Endothelial cell (in vitro differentiated cells): ENCODE results near the gene PPM1H. TPM values are rescaled to one million over a fixed set of nuclear protein-coding genes. Genes with fewer than 3 reads are reported as not detected.

Source experiments
- DNase-seq: peaks from one replicate; pipeline ENCODE4 v3.0.0; 2021; ENCODE audit warnings: low spot score
- H3K27ac Mint-ChIP-seq: one replicate; pipeline ENCODE4 v1.8.0; 2021; ENCODE audit warnings: mixed read lengths, inconsistent platforms; ENCODE audit not compliant: unreplicated experiment
- H3K27me3 Mint-ChIP-seq: one replicate; pipeline ENCODE4 v1.8.0; 2021; ENCODE audit warnings: mild to moderate bottlenecking, moderate library complexity, mixed read lengths, inconsistent platforms; ENCODE audit not compliant: unreplicated experiment
- H3K36me3 Mint-ChIP-seq: one replicate; pipeline ENCODE4 v1.8.0; 2021; ENCODE audit warnings: mild to moderate bottlenecking, low read depth, mixed read lengths, inconsistent platforms; ENCODE audit not compliant: unreplicated experiment
- H3K4me1 Mint-ChIP-seq: one replicate; pipeline ENCODE4 v1.8.0; 2021; ENCODE audit warnings: mild to moderate bottlenecking, mixed read lengths, inconsistent platforms; ENCODE audit not compliant: unreplicated experiment
- H3K4me3 Mint-ChIP-seq: one replicate; pipeline ENCODE4 v1.8.0; 2021; ENCODE audit warnings: mild to moderate bottlenecking, mixed read lengths, inconsistent platforms; ENCODE audit not compliant: unreplicated experiment
- H3K9me3 Mint-ChIP-seq: one replicate; pipeline ENCODE4 v1.8.0; 2021; ENCODE audit warnings: mixed read lengths, inconsistent platforms; ENCODE audit not compliant: unreplicated experiment
- total RNA-seq: library from RNA; stranded (reverse); fragmentation: NEBNext Ultra II Directional; extraction: Animal tissue kit (Norgen Biotek cat#: 25700); gene quantifications from one replicate; pipeline ENCODE4 v1.2.1, GENCODE V29; 2021; ENCODE audit not compliant: unreplicated experiment
- TF ChIP-seq, protein P1 (sequence below): fragments of 200-600 bp; sonication (generic); IDR thresholded peaks from one replicate; pipeline ENCODE4 v1.5.0; 2021; ENCODE audit warnings: antibody characterized with exemption; ENCODE audit not compliant: unreplicated experiment

Gene PPM1H
- total RNA-seq, 1 donor from 2014 or later = 71.8 TPM

DNA sequence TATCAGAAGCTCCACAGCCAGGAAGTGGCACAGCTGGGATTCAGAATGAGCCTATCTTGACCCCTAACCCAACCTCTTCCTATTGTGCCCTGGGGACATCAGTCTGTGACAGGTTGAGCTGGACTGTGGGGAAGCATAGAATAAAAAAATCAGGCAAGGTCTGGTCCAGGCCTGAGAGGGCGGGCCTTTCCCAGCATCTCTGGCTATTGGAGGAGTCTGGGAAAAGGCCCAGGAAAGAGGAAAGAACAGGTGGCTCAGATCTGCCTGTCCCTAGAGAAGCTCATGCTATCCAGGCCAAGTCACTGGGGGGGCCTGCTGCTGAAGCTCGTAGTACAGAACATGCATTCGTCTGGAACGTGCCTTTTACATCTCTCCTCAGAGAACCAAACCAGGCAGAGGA lies 100.5 kb downstream of the PPM1H start:
- TF ChIP-seq, protein P1, sequence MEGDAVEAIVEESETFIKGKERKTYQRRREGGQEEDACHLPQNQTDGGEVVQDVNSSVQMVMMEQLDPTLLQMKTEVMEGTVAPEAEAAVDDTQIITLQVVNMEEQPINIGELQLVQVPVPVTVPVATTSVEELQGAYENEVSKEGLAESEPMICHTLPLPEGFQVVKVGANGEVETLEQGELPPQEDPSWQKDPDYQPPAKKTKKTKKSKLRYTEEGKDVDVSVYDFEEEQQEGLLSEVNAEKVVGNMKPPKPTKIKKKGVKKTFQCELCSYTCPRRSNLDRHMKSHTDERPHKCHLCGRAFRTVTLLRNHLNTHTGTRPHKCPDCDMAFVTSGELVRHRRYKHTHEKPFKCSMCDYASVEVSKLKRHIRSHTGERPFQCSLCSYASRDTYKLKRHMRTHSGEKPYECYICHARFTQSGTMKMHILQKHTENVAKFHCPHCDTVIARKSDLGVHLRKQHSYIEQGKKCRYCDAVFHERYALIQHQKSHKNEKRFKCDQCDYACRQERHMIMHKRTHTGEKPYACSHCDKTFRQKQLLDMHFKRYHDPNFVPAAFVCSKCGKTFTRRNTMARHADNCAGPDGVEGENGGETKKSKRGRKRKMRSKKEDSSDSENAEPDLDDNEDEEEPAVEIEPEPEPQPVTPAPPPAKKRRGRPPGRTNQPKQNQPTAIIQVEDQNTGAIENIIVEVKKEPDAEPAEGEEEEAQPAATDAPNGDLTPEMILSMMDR = no peak
- Mint-ChIP-seq H3K4me3 (no peak overlapping the region), H3K4me1 (peaks cover 28% of the 10 kb centered on the region), H3K9me3 (no peaks in the 10 kb centered on the region), H3K36me3 (peaks cover 3% of the 10 kb centered on the region), H3K27ac (no peak overlapping the region), H3K27me3 (peaks cover 1% of the 10 kb centered on the region)
- no peak for DNase-seq

DNA sequence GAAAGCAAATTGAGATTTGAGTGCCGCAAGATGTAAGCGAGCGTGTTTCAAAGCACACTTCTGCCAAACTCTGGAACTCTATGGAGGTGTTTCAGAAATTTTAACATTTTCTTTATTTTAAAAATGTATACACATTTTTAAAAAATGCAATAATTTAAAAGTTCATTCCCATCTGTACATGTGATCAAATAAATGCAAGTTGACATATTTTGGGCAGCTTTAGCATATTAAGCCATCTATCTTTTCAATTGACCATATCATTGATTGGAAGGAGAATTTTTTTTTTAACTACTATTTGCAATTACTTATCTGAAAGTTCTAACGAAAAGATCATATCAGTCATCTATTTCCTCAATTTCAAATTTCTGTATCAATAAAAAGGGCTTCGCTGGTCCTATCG lies 101.3 kb downstream of the PPM1H start:
- no peak for DNase-seq
- no peak overlapping the region for H3K27ac Mint-ChIP-seq
- peaks cover 28% of the 10 kb centered on the region for H3K4me1 Mint-ChIP-seq
- peaks cover 1% of the 10 kb centered on the region for H3K27me3 Mint-ChIP-seq
- TF ChIP-seq, protein P1 = no peak
- H3K4me3 Mint-ChIP-seq = no peak overlapping the region
- H3K9me3 Mint-ChIP-seq = no peaks in the 10 kb centered on the region
- peaks cover 3% of the 10 kb centered on the region for H3K36me3 Mint-ChIP-seq

- peaks cover 1% of the 10 kb centered on the region for H3K27me3 Mint-ChIP-seq
- H3K9me3 Mint-ChIP-seq = no peaks in the 10 kb centered on the region
- TF ChIP-seq, protein P1 = no peak
- H3K4me3 Mint-ChIP-seq = no peak overlapping the region
- H3K4me1 Mint-ChIP-seq = peaks cover 28% of the 10 kb centered on the region
- no peak overlapping the region for H3K27ac Mint-ChIP-seq
- DNase-seq = no peak
- peaks cover 3% of the 10 kb centered on the region for H3K36me3 Mint-ChIP-seq
Observed at GRCh38 chr12:62832558-62832957, 102.4 kb downstream of the PPM1H start.

DNA sequence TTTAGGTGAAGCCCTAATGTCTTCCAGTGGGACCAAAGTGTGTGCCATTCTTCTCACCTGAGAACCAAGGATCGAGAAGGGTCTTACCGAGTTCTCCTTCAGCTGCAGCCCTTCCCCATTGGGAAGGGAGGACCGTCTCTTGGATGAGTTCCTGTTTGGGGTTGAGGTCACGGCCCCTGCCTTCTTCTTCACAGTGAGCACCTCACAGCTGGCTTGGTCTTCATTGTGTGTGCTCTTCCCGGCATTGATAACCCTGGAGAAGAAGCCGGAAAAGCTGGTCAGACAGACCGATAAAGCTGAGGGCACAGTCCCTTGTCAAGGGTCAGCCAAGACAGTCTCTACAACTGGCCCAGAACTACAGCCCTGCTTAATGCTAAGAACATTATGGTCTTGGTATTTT lies 102.9 kb downstream of the PPM1H start:
- H3K27ac Mint-ChIP-seq = no peak overlapping the region
- TF ChIP-seq, protein P1 = no peak
- peaks cover 25% of the 10 kb centered on the region for H3K4me1 Mint-ChIP-seq
- no peak overlapping the region for H3K4me3 Mint-ChIP-seq
- no peaks in the 10 kb centered on the region for H3K9me3 Mint-ChIP-seq
- H3K27me3 Mint-ChIP-seq = peaks cover 1% of the 10 kb centered on the region
- H3K36me3 Mint-ChIP-seq = peaks cover 3% of the 10 kb centered on the region
- no peak for DNase-seq

DNA sequence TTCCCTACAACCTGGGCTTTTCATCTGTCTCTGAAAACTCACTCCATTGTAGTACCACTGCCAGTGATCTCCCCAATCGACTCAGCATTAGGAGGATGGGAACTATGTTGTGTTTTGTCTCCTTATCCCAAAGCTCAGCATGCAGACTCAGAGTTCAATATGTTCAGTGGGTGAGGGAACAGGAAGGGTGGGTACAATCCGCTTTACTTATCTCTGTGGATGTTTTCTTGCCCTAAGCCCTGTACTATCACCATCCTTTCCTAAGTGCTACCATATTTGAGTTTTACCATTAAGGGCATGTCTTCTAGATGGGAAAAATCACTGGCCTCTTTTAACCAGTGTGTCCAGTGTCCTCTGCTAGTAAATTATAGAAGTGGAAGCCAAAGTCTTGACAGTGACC lies 107.1 kb downstream of the PPM1H start:
- H3K9me3 Mint-ChIP-seq = no peaks in the 10 kb centered on the region
- no peaks in the 10 kb centered on the region for H3K4me1 Mint-ChIP-seq
- H3K4me3 Mint-ChIP-seq = no peak overlapping the region
- H3K36me3 Mint-ChIP-seq = peaks cover 6% of the 10 kb centered on the region
- no peaks in the 10 kb centered on the region for H3K27me3 Mint-ChIP-seq
- TF ChIP-seq, protein P1 = no peak
- H3K27ac Mint-ChIP-seq = no peak overlapping the region
- DNase-seq = no peak
